IPS DF 19.7 (cell line): Measurements from ENCODE around the gene MAEL.

Experiments used
- DNase-seq: peaks from one replicate; pipeline ENCODE4 v3.0.0-alpha.2; 2013; ENCODE audit warnings: low read depth, low spot score

The MAEL gene

DNA sequence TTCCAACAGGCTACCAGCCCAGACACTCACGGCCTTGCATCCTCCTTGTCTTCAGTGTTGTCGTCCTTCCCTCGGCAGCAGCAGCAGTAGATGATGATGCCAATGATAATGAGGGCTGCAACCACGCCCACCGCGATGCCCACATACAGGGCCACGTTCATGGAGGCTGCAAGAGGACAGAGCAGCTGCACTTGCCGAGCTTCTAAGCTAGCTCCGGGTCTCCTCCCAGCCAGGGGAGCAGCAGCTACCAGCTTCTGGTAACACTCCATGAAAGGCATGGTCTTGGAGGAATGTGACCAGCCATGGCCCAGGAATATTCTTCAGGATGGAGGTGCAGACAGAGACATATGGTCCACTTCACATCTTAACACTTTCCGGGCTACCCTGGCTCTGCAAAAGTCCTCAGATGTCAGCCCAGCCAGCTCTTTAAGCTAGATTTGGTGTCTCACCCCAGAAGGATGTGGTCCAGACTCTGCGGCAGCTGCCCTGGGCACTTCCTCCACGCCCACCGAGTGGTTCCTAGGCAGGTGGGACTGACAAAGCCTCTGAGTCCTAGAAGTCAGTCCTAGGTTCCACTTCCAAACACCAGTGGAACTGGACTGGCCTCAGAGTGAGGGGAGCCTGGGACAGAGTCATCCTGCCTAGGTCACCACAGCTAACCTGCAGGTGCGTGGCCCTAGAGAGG, 66.0 kb downstream of the MAEL start:
- no peak for DNase-seq

DNA sequence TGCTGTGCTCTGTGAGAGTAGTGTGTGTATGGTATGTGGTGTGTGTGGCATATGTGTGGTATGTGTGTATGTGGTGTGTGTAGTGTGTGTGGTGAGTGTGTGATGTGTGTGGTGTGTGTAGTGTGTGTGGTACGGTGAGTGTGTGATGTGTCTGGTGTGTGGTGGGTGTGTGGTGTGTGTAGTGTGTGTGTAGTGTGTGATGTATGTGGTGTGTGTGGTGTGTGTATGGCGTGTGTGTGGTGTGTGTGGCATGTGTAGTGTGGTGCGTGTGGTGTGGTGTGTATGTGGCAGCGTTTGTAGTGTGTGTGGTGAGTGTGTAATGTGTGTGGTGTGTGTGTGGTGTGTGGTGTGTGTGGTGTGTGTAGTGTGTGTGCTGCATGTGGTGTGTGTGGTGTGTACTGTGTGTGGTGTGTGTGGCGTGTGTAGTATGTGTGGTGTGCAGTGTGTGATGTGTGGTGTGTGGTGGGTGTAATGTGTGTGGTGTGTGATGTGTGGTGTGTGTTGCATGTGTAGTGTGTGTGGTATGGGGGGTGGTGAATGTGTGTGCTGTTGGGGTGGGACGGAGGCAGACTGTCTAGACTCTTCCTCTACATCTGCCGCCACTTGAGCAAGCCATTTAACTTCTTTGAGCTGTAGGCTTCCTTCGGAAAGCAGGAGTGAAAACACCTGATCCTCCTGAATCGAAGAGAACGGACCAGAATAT, 67.6 kb downstream of the MAEL start:
- DNase-seq, result no peak

- DNase-seq, result no peak
These were observed 68.2 kb downstream of the MAEL start for GRCh38 chr1:167057241-167057688.

GRCh38 chr1:167059045-167059808, 70.1 kb downstream of the MAEL start:
- no peak for DNase-seq

- no peak for DNase-seq
These were observed 70.7 kb downstream of the MAEL start for GRCh38 chr1:167059809-167060107.

- no peak for DNase-seq
These were observed 71.3 kb downstream of the MAEL start for GRCh38 chr1:167060141-167061072.

GRCh38 chr1:167061073-167061464, 72.0 kb downstream of the MAEL start:
- no peak for DNase-seq

- no peak for DNase-seq
These were observed 75.5 kb downstream of the MAEL start for GRCh38 chr1:167064621-167065020.

DNA sequence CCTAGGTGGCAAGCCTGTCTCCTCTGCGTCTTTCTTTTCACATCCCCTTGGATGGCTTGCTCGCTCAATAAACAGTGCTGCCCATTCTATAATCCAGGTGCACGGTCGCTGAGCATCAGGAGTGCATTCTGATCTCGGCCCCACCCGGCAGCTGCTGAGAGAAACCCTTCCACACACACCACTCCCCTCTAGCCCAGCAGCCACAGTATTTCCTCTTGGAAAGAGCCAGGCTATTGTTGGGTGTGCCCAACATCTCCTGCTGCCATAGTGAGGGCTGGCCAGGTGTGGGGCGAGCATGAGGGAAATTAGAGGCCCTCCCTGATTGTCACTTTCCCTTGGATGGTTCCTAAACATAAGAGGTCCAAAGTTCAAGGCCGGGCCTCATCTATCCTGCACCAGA, 76.4 kb downstream of the MAEL start:
- no peak for DNase-seq

- no peak for DNase-seq
These were observed 77.4 kb downstream of the MAEL start for GRCh38 chr1:167066333-167067122.

- DNase-seq, result no peak
These were observed 78.8 kb downstream of the MAEL start for GRCh38 chr1:167067904-167068303.

GRCh38 chr1:167068761-167069160, 79.7 kb downstream of the MAEL start:
- no peak for DNase-seq

DNA sequence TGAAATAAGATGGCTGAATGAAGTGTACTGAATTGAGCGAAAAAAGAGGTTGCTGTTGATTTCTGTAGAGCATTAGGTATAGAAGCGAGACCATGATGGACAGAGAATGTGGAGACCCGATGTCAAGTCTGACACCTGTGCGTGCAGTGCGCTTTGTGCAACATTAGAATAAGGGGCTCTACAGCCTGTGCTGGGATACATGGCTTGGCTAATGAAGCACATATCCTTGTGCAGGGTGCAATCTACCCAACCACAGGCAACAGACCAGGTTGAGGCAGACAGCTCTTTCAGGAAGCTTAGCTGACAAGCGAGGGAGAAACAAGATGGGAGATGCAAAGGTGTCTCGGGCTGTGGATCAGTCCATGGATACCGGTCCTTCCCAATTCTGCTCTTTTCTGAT, 82.2 kb downstream of the MAEL start:
- no peak for DNase-seq
